Skeletal muscle satellite cell (primary cell): ENCODE results near the gene RNU6-9.

Experiments used
- H3K27me3 ChIP-seq: 2 replicates; pipeline ENCODE4 v1.7.0; 2013; ENCODE audit warnings: low read length; ENCODE audit not compliant: control insufficient read depth, insufficient read depth
- H3K36me3 ChIP-seq: 2 replicates; pipeline ENCODE4 v1.7.0; 2013; ENCODE audit warnings: mild to moderate bottlenecking, control low read depth, low read length; ENCODE audit not compliant: insufficient read depth
- H3K4me1 ChIP-seq: 2 replicates; pipeline ENCODE4 v1.7.0; 2013; ENCODE audit warnings: low read length; ENCODE audit not compliant: control insufficient read depth, insufficient read depth
- H3K4me2 ChIP-seq: 2 replicates; pipeline ENCODE4 v1.7.0; 2013; ENCODE audit warnings: mild to moderate bottlenecking, low read length
- H3K4me3 ChIP-seq: 2 replicates; pipeline ENCODE4 v1.7.0; 2013; ENCODE audit warnings: low read length
- H3K9ac ChIP-seq: 2 replicates; pipeline ENCODE4 v1.7.0; 2013; ENCODE audit warnings: mild to moderate bottlenecking, low read depth, low read length, moderate library complexity
- H3K9me3 ChIP-seq: replicated peaks from 2 replicates; pipeline ENCODE4 v1.7.0; 2013; ENCODE audit warnings: mild to moderate bottlenecking, control low read depth, low read length

The RNU6-9 gene

DNA sequence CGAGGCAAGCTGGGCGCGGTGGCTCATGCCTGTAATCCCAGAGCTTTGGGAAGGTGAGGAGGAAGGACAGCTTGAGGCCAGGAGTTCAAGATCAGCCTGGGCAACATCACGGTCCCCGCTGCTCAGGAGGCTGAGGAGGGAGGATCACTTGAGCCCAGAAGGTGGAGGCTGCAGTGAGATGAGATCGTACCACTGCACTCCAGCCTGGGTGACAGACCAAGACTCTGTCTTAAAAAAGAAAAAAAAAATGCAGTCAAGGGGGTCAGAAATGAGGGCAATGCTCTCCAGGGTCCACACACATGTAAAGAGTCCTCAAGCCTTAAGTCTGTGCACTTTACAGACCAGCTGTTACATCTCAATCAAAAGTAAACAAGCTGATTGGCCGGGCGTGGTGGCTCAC is 11.3 kb downstream of the RNU6-9 start:
- Histone ChIP-seq H3K27me3 (no peaks in the 10 kb centered on the region), H3K9ac (no peak overlapping the region), H3K36me3 (peaks cover 12% of the 10 kb centered on the region), H3K4me3 (no peak overlapping the region), H3K4me1 (peaks cover 19% of the 10 kb centered on the region), H3K9me3 (no peaks in the 10 kb centered on the region), H3K4me2 (no peak overlapping the region)

DNA sequence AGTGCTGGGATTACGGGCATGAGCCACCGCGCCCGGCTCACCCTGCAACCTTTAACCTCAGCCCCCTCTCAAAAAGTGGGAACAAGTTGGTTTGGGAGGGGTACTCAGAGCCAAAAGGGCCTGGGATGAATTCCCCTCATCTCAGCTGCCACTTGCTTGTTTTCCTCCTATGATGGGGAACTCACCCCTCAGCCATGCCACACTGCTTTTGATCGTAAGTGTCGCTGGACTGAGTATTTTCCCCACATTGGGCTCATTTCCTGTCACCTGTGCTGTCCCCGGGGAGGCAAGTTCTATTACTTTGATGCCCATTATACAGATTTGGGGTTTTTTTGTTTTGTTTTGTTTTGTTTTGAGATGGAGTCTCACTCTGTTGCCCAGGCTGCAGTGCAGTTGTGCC is 13.2 kb downstream of the RNU6-9 start:
- Histone ChIP-seq H3K36me3 (peaks cover 6% of the 10 kb centered on the region), H3K9me3 (no peaks in the 10 kb centered on the region), H3K4me2 (no peak overlapping the region), H3K4me1 (peaks cover 19% of the 10 kb centered on the region), H3K4me3 (no peak overlapping the region), H3K27me3 (no peaks in the 10 kb centered on the region), H3K9ac (no peak overlapping the region)

DNA sequence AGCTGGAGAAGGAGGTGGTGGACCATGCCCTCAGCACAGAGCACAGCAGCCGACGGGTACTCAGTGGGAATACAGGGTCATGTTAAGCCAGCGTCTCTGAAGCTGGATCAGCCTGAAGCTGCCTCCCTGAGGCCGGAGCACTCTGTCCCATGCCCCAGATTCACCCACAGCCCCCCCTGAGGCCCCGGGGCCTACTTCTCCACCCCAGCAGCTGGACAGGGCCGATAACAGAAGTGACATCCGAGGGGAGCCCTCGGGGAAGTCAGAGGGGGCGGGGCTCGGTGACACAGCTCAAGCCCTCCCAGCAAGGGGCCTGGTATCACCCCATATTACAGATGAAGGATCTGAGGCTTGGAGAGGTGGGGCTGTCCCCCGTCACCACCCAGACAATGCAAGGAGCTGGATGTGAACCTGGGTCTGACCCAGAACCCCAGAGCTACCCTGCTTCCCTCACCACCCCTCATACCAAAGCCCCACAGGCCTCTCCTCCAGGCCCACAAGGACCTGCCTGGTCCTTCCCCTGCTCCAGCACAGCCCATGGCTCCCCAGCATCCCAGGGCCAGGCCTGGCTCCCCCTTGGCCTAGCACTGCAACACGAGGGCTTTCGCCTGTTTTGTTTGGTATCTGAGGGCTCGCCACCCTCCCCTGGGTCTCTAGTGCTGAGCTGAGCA is 14.0 kb downstream of the RNU6-9 start:
- Histone ChIP-seq H3K9me3 (no peaks in the 10 kb centered on the region), H3K4me2 (no peak overlapping the region), H3K4me1 (peaks cover 19% of the 10 kb centered on the region), H3K36me3 (no peaks in the 10 kb centered on the region), H3K27me3 (no peaks in the 10 kb centered on the region), H3K9ac (no peak overlapping the region), H3K4me3 (no peak overlapping the region)

DNA sequence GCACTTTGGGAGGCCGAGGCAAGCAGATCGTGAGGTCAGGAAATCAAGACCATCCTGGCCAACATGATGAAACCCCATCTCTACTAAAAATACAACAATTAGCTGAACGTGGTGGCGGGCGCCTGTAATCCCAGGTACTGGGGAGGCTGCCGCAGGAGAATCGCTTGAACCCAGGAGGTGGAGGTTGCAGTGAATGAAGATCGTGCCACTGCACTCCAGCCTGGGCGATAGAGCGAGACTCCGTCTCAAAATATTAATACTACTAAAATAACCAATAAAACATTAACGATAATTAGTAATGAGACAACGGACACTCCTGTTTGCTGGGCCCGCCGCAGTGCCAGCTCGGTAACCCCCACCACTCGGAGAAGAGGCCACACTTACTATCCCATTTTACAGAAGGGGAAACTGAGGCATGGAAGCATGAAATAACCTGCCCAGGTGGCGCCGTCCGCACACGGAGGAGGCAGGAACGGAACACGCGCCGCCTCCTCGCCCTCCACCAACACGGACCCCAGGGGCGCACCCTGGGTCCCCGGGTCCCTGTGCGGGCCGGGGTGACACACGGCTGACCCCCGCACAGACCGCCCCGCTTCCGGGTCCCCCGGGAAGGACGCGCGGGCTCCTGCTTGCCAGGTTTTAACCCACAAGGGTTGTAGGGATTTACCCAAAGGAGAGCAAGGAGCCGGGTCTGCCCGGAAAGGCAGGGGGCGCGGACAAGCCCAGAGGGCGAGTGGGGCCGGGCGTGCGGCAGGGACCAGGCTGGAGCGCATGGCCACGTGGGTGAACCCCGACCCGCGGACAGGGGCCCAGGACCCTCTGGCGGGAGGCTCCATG is 18.1 kb downstream of the RNU6-9 start:
- Histone ChIP-seq H3K9ac (no peak overlapping the region), H3K27me3 (no peaks in the 10 kb centered on the region), H3K4me1 (peaks cover 11% of the 10 kb centered on the region), H3K9me3 (no peaks in the 10 kb centered on the region), H3K4me2 (peak overlapping the region; percentile 25), H3K4me3 (no peak overlapping the region), H3K36me3 (no peaks in the 10 kb centered on the region)

DNA sequence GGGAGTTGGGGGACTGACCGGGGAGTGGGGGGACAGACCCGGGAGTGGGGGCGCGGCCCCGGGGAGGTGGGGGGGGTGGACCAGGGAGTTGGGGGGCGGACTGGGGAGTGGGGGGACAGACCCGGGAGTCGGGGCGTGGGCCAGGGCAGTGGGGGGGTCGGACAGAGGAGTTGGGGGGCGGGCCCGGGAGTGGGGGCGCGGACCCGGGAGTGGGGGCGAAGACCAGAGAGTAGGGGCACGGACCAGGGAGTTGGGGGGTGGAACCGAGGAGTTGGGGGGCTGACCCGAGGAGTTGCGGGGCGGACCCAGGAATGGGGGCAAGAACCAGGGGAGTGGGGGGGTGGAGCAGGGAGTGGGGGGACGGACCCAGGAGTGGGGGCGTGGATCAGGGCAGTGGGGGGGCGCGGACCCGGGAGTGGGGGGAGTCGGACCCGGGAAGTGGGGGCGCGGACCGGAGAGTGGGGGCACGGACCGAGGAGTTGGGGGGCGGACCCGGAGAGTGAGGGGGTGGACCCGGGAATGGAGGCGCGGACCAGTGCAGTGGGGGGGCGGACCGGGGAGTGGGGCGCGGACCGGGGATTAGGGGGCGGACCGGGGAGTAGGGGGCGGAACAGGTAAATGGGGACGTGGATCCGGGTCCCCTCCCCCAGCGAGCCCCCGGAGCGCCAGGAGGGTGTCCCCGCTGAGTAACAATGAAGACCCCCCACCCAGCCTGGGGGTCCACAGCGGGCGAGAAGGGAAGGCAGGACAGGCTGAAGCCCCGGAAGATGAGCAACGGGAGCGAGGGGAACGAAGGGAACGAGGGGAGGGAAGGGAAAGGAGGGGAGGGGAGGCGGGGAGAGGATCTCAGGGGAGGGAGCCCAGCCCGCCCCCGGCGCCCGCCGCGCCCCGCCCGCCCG is 19.1 kb downstream of the RNU6-9 start:
- peak overlapping the region; percentile 94 for H3K9ac ChIP-seq
- H3K9me3 ChIP-seq, result no peaks in the 10 kb centered on the region
- peaks cover 15% of the 10 kb centered on the region for H3K4me1 ChIP-seq
- H3K4me2 ChIP-seq, result peak overlapping the region; percentile 82
- no peaks in the 10 kb centered on the region for H3K36me3 ChIP-seq
- H3K27me3 ChIP-seq, result peaks cover 4% of the 10 kb centered on the region
- H3K4me3 ChIP-seq, result peak overlapping the region; percentile 95

DNA sequence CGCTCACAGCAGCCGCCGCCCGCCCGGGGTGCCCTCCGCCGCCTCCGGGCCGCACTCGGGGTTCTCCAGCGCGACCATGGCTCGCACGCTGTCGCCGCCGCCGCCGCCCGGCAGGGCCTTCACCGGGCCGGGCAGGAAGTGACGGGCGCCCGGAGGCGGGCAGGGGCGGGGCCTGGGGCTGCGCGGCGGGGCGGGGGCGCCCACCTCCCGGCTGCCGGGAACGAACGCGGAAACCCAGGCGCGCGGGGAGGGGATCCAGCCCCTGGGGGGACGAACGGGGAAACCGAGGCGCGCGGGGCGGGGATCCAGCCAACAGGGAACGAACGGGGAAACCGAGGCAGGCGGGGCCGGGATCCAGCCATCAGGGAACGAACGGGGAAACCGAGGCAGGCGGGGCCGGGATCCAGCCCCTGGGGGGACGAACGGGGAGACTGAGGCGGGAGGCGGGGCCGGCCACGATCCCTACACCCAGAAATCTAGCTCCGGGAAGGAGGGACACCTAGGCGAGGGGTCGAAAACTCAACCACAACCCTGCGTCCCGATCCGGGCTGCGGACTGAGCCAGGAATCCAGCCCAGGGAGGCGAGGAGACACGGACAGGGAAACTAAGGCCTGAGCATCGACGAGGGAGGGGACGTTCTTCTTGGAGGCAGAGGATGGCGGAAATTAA is 19.9 kb downstream of the RNU6-9 start, which contains the start of gene R3HDM4:
R3HDM4 (minus strand) TSS at position 140 of the 669 bp plus-strand sequence; CDS start at position 78, 62 bp downstream.
- Histone ChIP-seq H3K9me3 (no peaks in the 10 kb centered on the region), H3K4me3 (peak within 1 kb of the TSS; percentile 95), H3K9ac (peak within 1 kb of the TSS; percentile 94), H3K4me2 (peak within 1 kb of the TSS; percentile 82), H3K36me3 (no peaks in the 10 kb centered on the region), H3K4me1 (peaks cover 21% of the 10 kb centered on the region), H3K27me3 (peaks cover 12% of the 10 kb centered on the region)

DNA sequence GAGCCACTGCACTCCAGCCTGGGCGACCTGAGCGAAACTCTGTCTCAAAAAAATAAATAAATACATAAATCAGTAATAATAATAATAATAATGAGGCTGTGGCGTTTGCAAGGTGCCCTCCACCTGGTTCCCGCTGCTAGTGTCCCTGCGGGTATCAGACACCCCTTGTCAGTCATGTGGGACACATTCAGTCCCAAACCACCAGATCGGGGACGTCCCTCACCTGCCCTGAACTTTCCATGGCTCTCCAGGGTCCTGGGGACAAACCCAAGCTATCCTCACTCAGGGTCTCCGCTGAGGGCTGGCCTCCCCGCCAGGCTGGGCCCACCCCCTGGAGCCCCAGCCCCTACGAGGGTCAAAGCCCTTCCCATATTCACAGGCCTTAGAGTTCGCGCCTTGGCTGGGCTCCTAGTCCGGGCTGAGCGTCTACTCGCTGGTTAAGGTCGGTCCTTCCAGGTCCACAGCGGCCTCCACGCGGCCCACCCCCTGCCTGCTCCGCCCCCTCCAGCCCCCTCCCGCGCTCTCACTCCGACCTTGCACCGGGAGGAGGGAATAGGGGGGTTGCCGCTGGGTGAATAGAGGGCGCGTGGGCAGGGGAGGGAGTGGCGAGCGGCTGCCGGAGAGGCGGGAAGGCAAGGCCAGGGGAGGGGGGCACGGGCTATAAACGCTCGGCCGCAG is 23.5 kb downstream of the RNU6-9 start:
- Histone ChIP-seq H3K4me3 (no peak overlapping the region), H3K9ac (no peak overlapping the region), H3K9me3 (no peaks in the 10 kb centered on the region), H3K27me3 (peaks cover 34% of the 10 kb centered on the region), H3K4me2 (peak overlapping the region; percentile 73), H3K4me1 (peaks cover 15% of the 10 kb centered on the region), H3K36me3 (no peaks in the 10 kb centered on the region)

DNA sequence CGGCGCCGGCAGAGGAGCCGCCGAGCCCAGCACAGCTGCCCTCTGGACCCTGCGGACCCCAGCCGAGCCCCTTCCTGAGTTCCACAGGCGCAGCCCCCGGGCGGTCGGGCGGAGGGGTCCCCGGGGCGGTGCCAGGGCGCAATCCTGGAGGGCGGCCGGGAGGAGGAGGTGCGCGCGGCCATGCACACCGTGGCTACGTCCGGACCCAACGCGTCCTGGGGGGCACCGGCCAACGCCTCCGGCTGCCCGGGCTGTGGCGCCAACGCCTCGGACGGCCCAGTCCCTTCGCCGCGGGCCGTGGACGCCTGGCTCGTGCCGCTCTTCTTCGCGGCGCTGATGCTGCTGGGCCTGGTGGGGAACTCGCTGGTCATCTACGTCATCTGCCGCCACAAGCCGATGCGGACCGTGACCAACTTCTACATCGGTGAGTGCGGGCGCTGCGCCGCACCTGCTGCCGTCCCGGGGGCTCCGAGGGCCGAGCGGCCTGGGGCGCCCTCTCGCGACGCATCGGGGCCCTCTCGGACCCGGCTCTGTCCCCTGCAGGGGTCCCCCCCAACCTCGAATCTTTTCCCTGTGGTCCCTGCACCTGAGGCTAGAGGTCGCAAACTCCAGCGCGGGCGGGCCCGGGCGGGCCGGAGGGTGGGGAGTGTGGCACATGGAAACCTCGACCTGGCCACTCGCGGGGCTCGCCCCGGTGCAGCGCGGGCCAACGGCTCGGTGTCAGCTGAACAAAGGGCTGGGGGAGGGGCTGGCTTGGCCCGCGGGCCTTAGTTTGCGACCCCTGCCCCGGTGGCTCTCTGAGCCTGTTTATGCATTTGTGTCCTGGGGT is 24.3 kb downstream of the RNU6-9 start, which contains the start of gene KISS1R:
KISS1R (plus strand) TSS at position 11 of the 829 bp plus-strand sequence; CDS start at position 181, 170 bp downstream.
- H3K9ac ChIP-seq, result no peak within 1 kb of the TSS
- peaks cover 34% of the 10 kb centered on the region for H3K27me3 ChIP-seq

DNA sequence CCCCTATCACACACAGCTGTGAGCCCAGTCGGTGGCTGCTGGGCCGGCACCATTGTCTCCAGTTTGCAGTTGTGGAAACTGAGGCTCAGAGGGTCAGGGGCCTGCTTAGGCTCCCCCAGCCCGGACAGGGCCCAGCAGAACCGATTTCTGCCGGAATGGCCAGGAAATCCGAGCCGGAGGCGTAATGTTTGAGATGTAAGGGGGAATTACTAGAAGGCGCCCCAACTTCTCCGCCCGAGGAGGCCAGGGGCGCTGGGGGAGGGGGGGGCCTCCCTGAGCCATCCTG is 24.8 kb downstream of the RNU6-9 start:
- Histone ChIP-seq H3K9me3 (no peaks in the 10 kb centered on the region), H3K4me2 (no peak overlapping the region), H3K4me3 (no peak overlapping the region), H3K27me3 (peaks cover 34% of the 10 kb centered on the region), H3K36me3 (no peaks in the 10 kb centered on the region), H3K4me1 (peaks cover 17% of the 10 kb centered on the region), H3K9ac (no peak overlapping the region)

More for the DNA sequence above, 24.3 kb downstream of the RNU6-9 start, which contains the start of gene KISS1R:
- H3K36me3 ChIP-seq, result no peaks in the 10 kb centered on the region
- H3K4me1 ChIP-seq, result peaks cover 17% of the 10 kb centered on the region
- no peaks in the 10 kb centered on the region for H3K9me3 ChIP-seq
- peak within 1 kb of the TSS; percentile 58 for H3K4me3 ChIP-seq
- H3K4me2 ChIP-seq, result peak within 1 kb of the TSS; percentile 73
